Keratinocyte (primary cell): ENCODE data around the gene NUCKS1. TPM values are rescaled to one million over a fixed set of nuclear protein-coding genes. Genes with fewer than 3 reads are reported as not detected.

Experiments
- DNase-seq: peaks from one replicate; pipeline ENCODE4 v3.0.0-alpha.2; 2011; ENCODE audit warnings: low read depth, missing footprints, low spot score
- FAIRE-seq: peaks from 2 replicates; lab custom pipeline; 2011; peaks lifted over from hg19 to GRCh38; lab: Jason Lieb, UNC
- H2AFZ ChIP-seq: 2 replicates; pipeline ENCODE4 v1.6.0; 2012; ENCODE audit warnings: low read length, control low read depth, inconsistent platforms; ENCODE audit not compliant: control insufficient read depth
- H3K27ac ChIP-seq: 2 replicates; pipeline ENCODE4 v1.5.1; 2011; ENCODE audit warnings: low read length; ENCODE audit not compliant: control insufficient read depth, insufficient read depth
- H3K27me3 ChIP-seq: 3 replicates; pipeline ENCODE4 v1.6.0; 2011; ENCODE audit warnings: low read length; ENCODE audit not compliant: control insufficient read depth, insufficient read depth; ENCODE audit errors: extremely low read depth
- H3K36me3 ChIP-seq, 2 experiments: 2 replicates in 1 of 2; 3 replicates in 1 of 2; pipeline ENCODE4 v1.5.1; 2011; ENCODE audit warnings: low read length in 2 of 2, mild to moderate bottlenecking in 1 of 2; ENCODE audit not compliant: control insufficient read depth in 2 of 2, insufficient read depth in 2 of 2; ENCODE audit errors: extremely low read depth in 1 of 2
- H3K4me1 ChIP-seq: 3 replicates; pipeline ENCODE4 v1.5.1; 2011; ENCODE audit warnings: low read length; ENCODE audit not compliant: control insufficient read depth, insufficient read depth; ENCODE audit errors: extremely low read depth
- H3K4me2 ChIP-seq: 3 replicates; pipeline ENCODE4 v1.6.0; 2011; ENCODE audit warnings: low read depth, low read length; ENCODE audit not compliant: control insufficient read depth, insufficient read depth; ENCODE audit errors: extremely low read depth
- H3K4me3 ChIP-seq, 3 experiments: fragments of 200-600 bp in 1 of 3; sonication (generic) in 1 of 3; 2 replicates in 2 of 3; 3 replicates in 1 of 3; pipeline ENCODE4 v1.5.1; 2011 to 2016; ENCODE audit warnings: low read length in 3 of 3, mild to moderate bottlenecking in 3 of 3, control low read depth in 2 of 3, inconsistent platforms in 1 of 3, low read depth in 1 of 3, mixed read lengths in 1 of 3, mixed run types in 1 of 3, moderate library complexity in 1 of 3; ENCODE audit not compliant: control insufficient read depth in 2 of 3, insufficient read depth in 2 of 3; ENCODE audit errors: extremely low read depth in 1 of 3
- H3K79me2 ChIP-seq: 2 replicates; pipeline ENCODE4 v1.6.0; 2012; ENCODE audit warnings: low read length; ENCODE audit not compliant: control insufficient read depth, insufficient read depth
- H3K9ac ChIP-seq: 3 replicates; pipeline ENCODE4 v1.6.0; 2011; ENCODE audit warnings: low read length; ENCODE audit not compliant: control insufficient read depth, insufficient read depth; ENCODE audit errors: extremely low read depth
- H3K9me1 ChIP-seq: 3 replicates; pipeline ENCODE4 v1.6.0; 2011; ENCODE audit warnings: low read length; ENCODE audit not compliant: control insufficient read depth, insufficient read depth; ENCODE audit errors: extremely low read depth
- H3K9me3 ChIP-seq: 2 replicates; pipeline ENCODE4 v1.5.1; 2012; ENCODE audit warnings: low read depth, low read length; ENCODE audit not compliant: control insufficient read depth
- H4K20me1 ChIP-seq: 3 replicates; pipeline ENCODE4 v1.6.0; 2011; ENCODE audit warnings: low read length; ENCODE audit not compliant: control insufficient read depth, insufficient read depth; ENCODE audit errors: extremely low read depth
- EZH2 ChIP-seq: IDR thresholded peaks from one replicate; pipeline ENCODE4 v1.6.1; 2012; ENCODE audit warnings: inconsistent platforms, mild to moderate bottlenecking, low read length, moderate library complexity
- dilution Hi-C: fragments of 300-500 bp; cut with MboI; formaldehyde crosslinking; loops from one replicate; pipeline ENCODE4 v1.7.0; 2020; ENCODE audit warnings: low sequenced_read_pairs; ENCODE audit not compliant: extremely low pct_ligation_motif_present
- polyA plus RNA-seq, 5 experiments: library from polyadenylated mRNA; depleted of rRNA in 3 of 5; stranded (reverse) in 3 of 5; stranded (forward) in 1 of 5; unstranded in 1 of 5; fragments of >200 nt; gene quantifications; 1 replicate in 1 of 5; 2 replicates in 3 of 5; 3 replicates in 1 of 5; pipeline versions ENCODE4 v1.2.1 to v1.2.3, GENCODE V29; 2011 to 2012; ENCODE audit warnings: missing spikeins in 2 of 5, low read depth in 1 of 5, low replicate concordance in 1 of 5
- TF ChIP-seq, protein P1 (sequence below), 3 experiments: IDR thresholded peaks in 1 of 3; conservative IDR thresholded peaks in 1 of 3; optimal IDR thresholded peaks in 1 of 3; 2 replicates in 2 of 3; 3 replicates in 1 of 3; pipeline versions ENCODE3 to v1.5.1; 2011; ENCODE audit warnings: low read length in 3 of 3, mild to moderate bottlenecking in 3 of 3, moderate library complexity in 2 of 3, control low read depth in 1 of 3, inconsistent platforms in 1 of 3; ENCODE audit not compliant: insufficient read depth in 2 of 3; ENCODE audit errors: extremely low read depth in 1 of 3

The NUCKS1 gene
- polyA plus RNA-seq, 1 donor (not counting 4 experiments of a cell fraction or from before 2014, with no cell fraction given), result 71.6 TPM

DNA sequence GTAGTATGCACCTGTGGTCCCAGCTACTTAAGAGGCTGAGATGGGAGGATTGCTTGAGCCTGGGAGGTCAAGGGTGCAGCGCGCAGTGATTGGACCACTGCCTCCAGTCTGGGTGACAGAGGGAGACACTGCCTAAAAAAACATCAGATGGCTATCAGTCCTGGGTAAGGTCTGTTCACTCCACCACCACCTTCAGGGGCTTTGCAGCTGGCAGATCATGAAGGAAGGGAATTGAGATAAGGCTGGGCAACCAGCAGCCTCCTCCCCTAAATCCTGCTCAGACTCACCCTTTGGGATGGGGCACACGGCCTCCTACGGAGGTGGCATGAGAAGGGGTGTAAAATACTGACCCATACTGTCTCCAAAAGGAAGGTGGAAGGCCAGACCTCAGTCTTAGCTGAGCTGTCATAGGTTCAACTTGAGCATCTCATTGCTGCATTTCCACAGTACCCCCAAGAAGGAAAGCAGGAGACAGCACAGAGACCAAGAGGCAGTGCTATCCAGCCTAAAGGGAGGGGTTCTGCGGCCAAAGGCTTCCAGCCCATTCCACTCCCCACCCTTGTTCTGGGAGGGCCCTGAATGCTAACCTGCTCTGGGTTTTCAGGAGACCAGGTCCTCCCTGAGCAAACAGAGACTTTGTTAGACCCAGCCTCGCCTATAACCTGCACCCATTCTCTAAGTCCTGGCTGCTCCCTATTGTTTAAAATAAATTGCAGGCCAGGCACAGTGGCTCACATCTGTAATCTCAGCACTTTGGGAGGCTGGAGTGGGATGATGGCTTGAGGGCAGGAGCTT lies 83.4 kb downstream of the NUCKS1 start:
- no peaks in the 10 kb centered on the region for H3K36me3 ChIP-seq
- H3K9me3 ChIP-seq, result no peaks in the 10 kb centered on the region
- peaks cover 4% of the 10 kb centered on the region for H3K9me1 ChIP-seq
- no peak overlapping the region for H3K4me2 ChIP-seq
- TF ChIP-seq EZH2, result no peak
- TF ChIP-seq, protein P1, sequence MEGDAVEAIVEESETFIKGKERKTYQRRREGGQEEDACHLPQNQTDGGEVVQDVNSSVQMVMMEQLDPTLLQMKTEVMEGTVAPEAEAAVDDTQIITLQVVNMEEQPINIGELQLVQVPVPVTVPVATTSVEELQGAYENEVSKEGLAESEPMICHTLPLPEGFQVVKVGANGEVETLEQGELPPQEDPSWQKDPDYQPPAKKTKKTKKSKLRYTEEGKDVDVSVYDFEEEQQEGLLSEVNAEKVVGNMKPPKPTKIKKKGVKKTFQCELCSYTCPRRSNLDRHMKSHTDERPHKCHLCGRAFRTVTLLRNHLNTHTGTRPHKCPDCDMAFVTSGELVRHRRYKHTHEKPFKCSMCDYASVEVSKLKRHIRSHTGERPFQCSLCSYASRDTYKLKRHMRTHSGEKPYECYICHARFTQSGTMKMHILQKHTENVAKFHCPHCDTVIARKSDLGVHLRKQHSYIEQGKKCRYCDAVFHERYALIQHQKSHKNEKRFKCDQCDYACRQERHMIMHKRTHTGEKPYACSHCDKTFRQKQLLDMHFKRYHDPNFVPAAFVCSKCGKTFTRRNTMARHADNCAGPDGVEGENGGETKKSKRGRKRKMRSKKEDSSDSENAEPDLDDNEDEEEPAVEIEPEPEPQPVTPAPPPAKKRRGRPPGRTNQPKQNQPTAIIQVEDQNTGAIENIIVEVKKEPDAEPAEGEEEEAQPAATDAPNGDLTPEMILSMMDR (optimal IDR thresholded peaks at IDR 0.05 in 1 of 3, IDR thresholded peaks at IDR 0.05 in 1 of 3, conservative IDR thresholded peaks at IDR 0.05 in 1 of 3; ENCODE audit: extremely low read depth in 1 of 3, insufficient read depth in 2 of 3, low read length in 3 of 3), result no peak
- no peaks in the 10 kb centered on the region for H3K79me2 ChIP-seq
- H3K4me1 ChIP-seq, result peaks cover 36% of the 10 kb centered on the region
- dilution Hi-C loops, result no loop called here
- no peak overlapping the region for H2AFZ ChIP-seq
- no peak overlapping the region for H3K9ac ChIP-seq
- no peak overlapping the region for H3K4me3 ChIP-seq
- no peak overlapping the region for H3K27ac ChIP-seq
- DNase-seq (no peak), FAIRE-seq (no peak)
- no peaks in the 10 kb centered on the region for H4K20me1 ChIP-seq
- H3K27me3 ChIP-seq, result no peaks in the 10 kb centered on the region

DNA sequence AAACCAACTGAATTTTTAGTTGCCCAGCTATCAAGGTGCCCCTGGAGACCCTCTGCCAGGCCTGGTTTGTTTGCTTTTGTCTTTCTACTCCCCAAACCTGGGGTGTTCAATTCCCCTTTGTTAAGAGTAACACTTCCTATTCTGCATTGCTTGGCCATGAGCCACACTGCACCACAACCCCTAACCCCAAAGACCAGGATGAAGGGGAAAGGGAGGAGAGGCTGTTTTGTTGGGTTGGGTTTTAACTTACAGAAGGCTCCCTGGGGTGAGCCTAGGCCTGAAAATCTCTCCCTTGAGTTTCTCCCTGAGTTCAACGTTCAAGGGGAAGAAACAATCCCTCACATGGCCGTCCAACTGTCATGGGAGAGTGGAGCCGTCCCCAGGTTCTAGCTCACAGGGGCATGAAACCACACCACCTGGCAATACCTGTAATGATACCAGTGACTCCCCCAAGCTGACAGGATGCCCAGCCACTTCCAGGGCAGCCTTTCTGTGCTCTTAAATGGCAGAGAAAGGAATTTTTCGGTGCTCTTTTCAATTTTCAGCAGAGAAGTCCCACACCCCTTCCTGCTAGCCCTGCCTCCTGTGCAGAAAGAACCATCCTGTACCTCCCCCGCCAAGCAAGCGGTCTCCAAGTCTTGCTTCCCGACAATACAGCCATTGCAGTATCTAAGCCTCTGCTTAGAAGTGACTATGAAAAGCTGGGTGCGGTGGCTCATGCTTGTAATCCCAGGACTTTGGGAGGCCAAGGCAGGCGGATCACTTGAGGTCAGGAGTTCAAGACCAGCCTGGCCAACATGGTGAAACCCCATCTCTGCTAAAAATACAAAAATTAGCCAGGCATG lies 84.6 kb downstream of the NUCKS1 start:
- Histone ChIP-seq H3K4me1 (peaks cover 36% of the 10 kb centered on the region), H3K4me3 (no peak overlapping the region), H3K4me2 (peak overlapping the region; percentile 80), H3K79me2 (no peaks in the 10 kb centered on the region), H3K27ac (no peak overlapping the region), H2AFZ (no peak overlapping the region), H3K9me3 (no peaks in the 10 kb centered on the region), H3K36me3 (no peaks in the 10 kb centered on the region), H3K9ac (no peak overlapping the region), H4K20me1 (no peaks in the 10 kb centered on the region), H3K9me1 (peaks cover 4% of the 10 kb centered on the region), H3K27me3 (no peaks in the 10 kb centered on the region)
- TF ChIP-seq, protein P1 (optimal IDR thresholded peaks at IDR 0.05 in 1 of 3, IDR thresholded peaks at IDR 0.05 in 1 of 3, conservative IDR thresholded peaks at IDR 0.05 in 1 of 3; ENCODE audit: extremely low read depth in 1 of 3, insufficient read depth in 2 of 3, low read length in 3 of 3), result no peak
- TF ChIP-seq EZH2, result no peak
- no peak for FAIRE-seq
- dilution Hi-C loops, result no loop called here
- DNase-seq, result no peak
